ENCODE results near the gene RAB18.

The RAB18 gene

DNA sequence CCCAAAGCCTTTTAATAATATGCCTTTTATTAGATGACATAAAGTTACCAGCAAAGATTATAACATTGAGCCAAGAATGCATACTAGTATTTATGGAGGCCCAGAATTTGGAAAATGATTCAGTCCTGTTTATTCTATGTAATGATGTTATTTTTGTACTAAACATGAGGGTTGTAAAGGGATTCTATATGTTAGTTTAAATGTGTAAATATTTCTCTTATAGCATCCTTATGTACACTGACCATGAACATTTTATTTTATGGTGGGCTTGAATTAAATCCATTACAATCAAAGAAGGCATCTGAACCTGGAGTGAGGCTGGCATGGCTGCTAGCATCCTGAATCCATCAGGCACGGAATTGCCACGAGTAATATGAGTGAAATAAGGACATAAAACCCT lies 80.2 kb downstream of the RAB18 start:
- H3K27me3 ChIP-seq (ENCODE audit: control insufficient read depth, low read length), result no peaks in the 10 kb centered on the region
- no peaks in the 10 kb centered on the region for H3K4me1 ChIP-seq (ENCODE audit: control insufficient read depth, low read length)
- no peaks in the 10 kb centered on the region for H3K79me2 ChIP-seq (ENCODE audit: control insufficient read depth, low read length)
- H4K20me1 ChIP-seq (ENCODE audit: control insufficient read depth, insufficient read depth, low read depth, low read length), result no peaks in the 10 kb centered on the region
- H3K27ac ChIP-seq (ENCODE audit: low read depth, low read length), result no peak overlapping the region
- no peak overlapping the region for H3K4me3 ChIP-seq (ENCODE audit: low read length)
- H3K9me3 ChIP-seq (ENCODE audit: control insufficient read depth, insufficient read depth, low read length), result no peaks in the 10 kb centered on the region
- no peak overlapping the region for H3K4me2 ChIP-seq (ENCODE audit: low read length)
- no peaks in the 10 kb centered on the region for H3K9me2 ChIP-seq (replicated peaks; ENCODE audit: control insufficient read depth, low read length)
- H3K36me3 ChIP-seq (ENCODE audit: control insufficient read depth, low read length), result no peaks in the 10 kb centered on the region
- no peak for TF ChIP-seq EZH2phosphoT487 (IDR thresholded peaks at IDR 0.05; ENCODE audit: borderline replicate concordance, low read length)
- TF ChIP-seq, protein P1, sequence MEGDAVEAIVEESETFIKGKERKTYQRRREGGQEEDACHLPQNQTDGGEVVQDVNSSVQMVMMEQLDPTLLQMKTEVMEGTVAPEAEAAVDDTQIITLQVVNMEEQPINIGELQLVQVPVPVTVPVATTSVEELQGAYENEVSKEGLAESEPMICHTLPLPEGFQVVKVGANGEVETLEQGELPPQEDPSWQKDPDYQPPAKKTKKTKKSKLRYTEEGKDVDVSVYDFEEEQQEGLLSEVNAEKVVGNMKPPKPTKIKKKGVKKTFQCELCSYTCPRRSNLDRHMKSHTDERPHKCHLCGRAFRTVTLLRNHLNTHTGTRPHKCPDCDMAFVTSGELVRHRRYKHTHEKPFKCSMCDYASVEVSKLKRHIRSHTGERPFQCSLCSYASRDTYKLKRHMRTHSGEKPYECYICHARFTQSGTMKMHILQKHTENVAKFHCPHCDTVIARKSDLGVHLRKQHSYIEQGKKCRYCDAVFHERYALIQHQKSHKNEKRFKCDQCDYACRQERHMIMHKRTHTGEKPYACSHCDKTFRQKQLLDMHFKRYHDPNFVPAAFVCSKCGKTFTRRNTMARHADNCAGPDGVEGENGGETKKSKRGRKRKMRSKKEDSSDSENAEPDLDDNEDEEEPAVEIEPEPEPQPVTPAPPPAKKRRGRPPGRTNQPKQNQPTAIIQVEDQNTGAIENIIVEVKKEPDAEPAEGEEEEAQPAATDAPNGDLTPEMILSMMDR (IDR thresholded peaks at IDR 0.05; ENCODE audit: low read depth, low read length, poor library complexity, severe bottlenecking), result no peak
- H3F3A ChIP-seq (ENCODE audit: control insufficient read depth, insufficient read depth), result no peaks in the 10 kb centered on the region
